Fibroblast of villous mesenchyme (primary cell): Measurements from ENCODE around the gene COL4A2. TPM values are rescaled to one million over a fixed set of nuclear protein-coding genes. Genes with fewer than 3 reads are reported as not detected.

Experiments
- DNase-seq: peaks from one replicate; pipeline ENCODE4 v3.0.0-alpha.2; 2010; ENCODE audit warnings: low read depth
- H3K4me3 ChIP-seq: 2 replicates; pipeline ENCODE4 v1.5.1; 2011; ENCODE audit warnings: low read depth, mild to moderate bottlenecking, low read length
- CTCF ChIP-seq: IDR thresholded peaks from 2 replicates; pipeline ENCODE4 v1.5.1; 2012; ENCODE audit warnings: low read depth, mild to moderate bottlenecking, low read length; ENCODE audit not compliant: insufficient read depth
- small RNA-seq: library from RNA; depleted of rRNA; stranded (forward); fragments of <200 nt; gene quantifications from one replicate; pipeline ENCODE3, GENCODE V24; 2012
- total RNA-seq: library from RNA; depleted of rRNA; stranded (reverse); fragments of >200 nt; gene quantifications from 2 replicates; pipeline ENCODE4 v1.2.3, GENCODE V29; 2012

The COL4A2 gene
- total RNA-seq, 1 donor = 756 TPM

- peak; percentile 72 for DNase-seq
- H3K4me3 ChIP-seq = peak overlapping the region; percentile 81
- no peak for TF ChIP-seq CTCF
These were observed 255.0 kb downstream of the COL4A2 start for GRCh38 chr13:110562036-110562597.

Small RNAs within 50 kb of the gene (small RNA-seq; reads per million reads assigned to genes)
- gene MIR8073 = not detected

Other genes starting within 250 kb of the COL4A2 start
- 1,391 and 1,673 TPM in 2 replicates for gene COL4A1, start 127 bp upstream of the COL4A2 start, total RNA-seq